ENCODE data around the gene MCEMP1. TPM values are rescaled to one million over a fixed set of nuclear protein-coding genes. Genes with fewer than 3 reads are reported as not detected.

MCEMP1 gene
- total and polyA plus RNA-seq, 2 of the 13 experiments (the other 11 are each of a cell fraction or from before 2014, with no cell fraction given): not detected

- TF ChIP-seq ZBTB34 (CRISPR knock-in tag; IDR thresholded peaks at IDR 0.05) (no peak), ZNF501 (CRISPR knock-in tag; IDR thresholded peaks at IDR 0.05) (peak; percentile 78), ZSCAN22 (CRISPR knock-in tag; IDR thresholded peaks at IDR 0.05) (no peak), ZNF780A (CRISPR knock-in tag; IDR thresholded peaks at IDR 0.05) (0 out of 2 replicates have a peak, but pooled peaks have one; percentile 31), HOXA3 (CRISPR knock-in tag; IDR thresholded peaks at IDR 0.05) (peak; percentile 78), ZBTB20 (CRISPR knock-in tag; IDR thresholded peaks at IDR 0.05; ENCODE audit: borderline replicate concordance, low read depth) (0 out of 2 replicates have a peak, but pooled peaks have one; percentile 36), ZNF652 (CRISPR knock-in tag; IDR thresholded peaks at IDR 0.05; ENCODE audit: borderline replicate concordance, low read depth) (peak; percentile 41; the same call in 1 of the 2 replicates), LCORL (IDR thresholded peaks at IDR 0.05) (no peak), LCORL (CRISPR knock-in tag; IDR thresholded peaks at IDR 0.05) (peak; percentile 93), MTA3 (CRISPR knock-in tag; IDR thresholded peaks at IDR 0.05) (no peak), ZNF605 (CRISPR knock-in tag; IDR thresholded peaks at IDR 0.05) (peak; percentile 77), SP140L (CRISPR knock-in tag; IDR thresholded peaks at IDR 0.05; ENCODE audit: borderline replicate concordance) (0 out of 2 replicates have a peak, but pooled peaks have one; percentile 75), TFDP2 (CRISPR knock-in tag; IDR thresholded peaks at IDR 0.05) (peak; percentile 60), EZH2 (conservative IDR thresholded peaks at IDR 0.05; ENCODE audit: low read depth, low read length) (no peak), PAXIP1 (CRISPR knock-in tag; conservative IDR thresholded peaks at IDR 0.05) (peak; percentile 92), ZBTB7B (CRISPR knock-in tag; IDR thresholded peaks at IDR 0.05) (peak; percentile 72; the same call in 1 of the 2 replicates), ERF (CRISPR knock-in tag; IDR thresholded peaks at IDR 0.05) (peak; percentile 74), SIX4 (CRISPR knock-in tag; IDR thresholded peaks at IDR 0.05) (peak; percentile 99)
- TF ChIP-seq, protein P1, sequence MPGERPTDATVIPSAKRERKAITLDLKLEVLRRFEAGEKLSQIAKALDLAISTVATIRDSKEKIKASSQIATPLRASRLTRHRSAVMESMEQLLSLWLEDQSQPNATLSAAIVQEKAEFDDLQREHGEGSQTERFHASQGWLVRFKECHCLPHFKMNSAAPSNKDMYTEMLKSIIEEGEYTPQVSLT (CRISPR knock-in tag; IDR thresholded peaks at IDR 0.05; ENCODE audit: borderline replicate concordance, low read depth): no peak
- TF ChIP-seq, protein P2, sequence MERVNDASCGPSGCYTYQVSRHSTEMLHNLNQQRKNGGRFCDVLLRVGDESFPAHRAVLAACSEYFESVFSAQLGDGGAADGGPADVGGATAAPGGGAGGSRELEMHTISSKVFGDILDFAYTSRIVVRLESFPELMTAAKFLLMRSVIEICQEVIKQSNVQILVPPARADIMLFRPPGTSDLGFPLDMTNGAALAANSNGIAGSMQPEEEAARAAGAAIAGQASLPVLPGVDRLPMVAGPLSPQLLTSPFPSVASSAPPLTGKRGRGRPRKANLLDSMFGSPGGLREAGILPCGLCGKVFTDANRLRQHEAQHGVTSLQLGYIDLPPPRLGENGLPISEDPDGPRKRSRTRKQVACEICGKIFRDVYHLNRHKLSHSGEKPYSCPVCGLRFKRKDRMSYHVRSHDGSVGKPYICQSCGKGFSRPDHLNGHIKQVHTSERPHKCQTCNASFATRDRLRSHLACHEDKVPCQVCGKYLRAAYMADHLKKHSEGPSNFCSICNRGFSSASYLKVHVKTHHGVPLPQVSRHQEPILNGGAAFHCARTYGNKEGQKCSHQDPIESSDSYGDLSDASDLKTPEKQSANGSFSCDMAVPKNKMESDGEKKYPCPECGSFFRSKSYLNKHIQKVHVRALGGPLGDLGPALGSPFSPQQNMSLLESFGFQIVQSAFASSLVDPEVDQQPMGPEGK (CRISPR knock-in tag; IDR thresholded peaks at IDR 0.05): peak; percentile 74
These were observed 24.7 kb upstream of the MCEMP1 start (continued) for GRCh38 chr19:7652061-7652641.

Data from HepG2 (cell line).